CD4-positive, alpha-beta T cell treated with Interleukin-21 for 1 hour (primary cell): ENCODE data around the gene C2orf92.

Source experiments
- DNase-seq: peaks from one replicate; pipeline ENCODE4 v3.0.0-alpha.2; 2020

The C2orf92 gene

DNA sequence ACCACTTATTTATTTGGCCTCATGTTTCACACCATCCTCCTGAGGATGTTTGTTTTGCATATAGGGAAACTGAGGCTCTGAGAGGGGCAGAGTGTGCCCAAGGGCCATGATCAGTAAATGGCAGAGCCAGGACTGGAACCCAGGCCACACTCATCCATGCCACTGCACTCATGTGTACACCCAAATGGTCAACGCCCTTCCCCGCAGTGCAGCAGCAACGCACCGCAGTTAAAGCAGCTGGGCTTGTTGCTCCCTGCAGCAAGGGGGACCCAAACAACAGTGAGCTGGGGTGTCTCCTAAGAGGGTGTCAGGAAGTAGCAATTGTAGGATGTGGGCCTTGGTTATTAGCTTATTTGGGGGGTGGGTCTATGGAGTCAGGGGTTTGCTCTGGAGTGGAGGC is 80.5 kb downstream of the C2orf92 start:
- no peak for DNase-seq

GRCh38 chr2:97751752-97752151 is 82.2 kb downstream of the C2orf92 start:
- no peak for DNase-seq
